ENCODE results near the gene COPS3. TPM values are rescaled to one million over a fixed set of nuclear protein-coding genes. Genes with fewer than 3 reads are reported as not detected.
"Not testable (repeated sequence)": the region's sequence is repeated elsewhere in the genome, so short reads cannot be mapped to it uniquely, and the experiment has no call there.

COPS3 gene
- total RNA-seq, 1 donor from 2014 or later, result 89.2 TPM

DNA sequence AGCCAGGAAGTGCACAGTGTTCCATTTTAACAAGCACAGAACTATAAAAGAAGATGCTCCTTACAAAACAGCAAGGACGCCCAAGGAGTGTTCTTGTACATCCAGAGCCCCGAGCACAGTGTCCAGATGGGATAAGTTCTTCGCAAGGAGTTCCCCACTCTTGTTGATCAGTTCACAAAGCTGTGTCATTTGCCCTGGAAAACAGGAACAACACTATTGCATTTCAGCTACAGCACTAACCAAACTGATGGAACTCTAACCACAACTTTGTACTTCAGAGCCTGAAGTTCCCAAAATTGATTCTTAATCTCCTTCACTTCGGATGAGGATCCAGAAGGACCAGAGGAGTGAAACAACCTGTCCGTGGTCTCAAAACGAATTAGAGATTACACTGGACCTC, 5.1 kb downstream of the COPS3 start:
- Histone ChIP-seq H3K36me3 (ENCODE audit: control insufficient read depth in 3 of 3, insufficient read depth in 3 of 3, low read length in 3 of 3) (peaks cover 13 to 26% (median 19%) of the 10 kb centered on the region in 3 donors), H3K27me3 (ENCODE audit: control insufficient read depth in 3 of 3, insufficient read depth in 3 of 3, low read length in 3 of 3) (no peaks in the 10 kb centered on the region), H3K4me3 (ENCODE audit: low read length in 3 of 3) (no peak overlapping the region), H3K9me3 (ENCODE audit: control insufficient read depth in 3 of 3, low read length in 3 of 3) (no peaks in the 10 kb centered on the region), H3K4me1 (ENCODE audit: control insufficient read depth in 3 of 3, insufficient read depth in 3 of 3, low read length in 3 of 3) (peaks cover 18 to 26% (median 23%) of the 10 kb centered on the region in 3 donors), H3K27ac (ENCODE audit: low read depth, low read length) (no peak overlapping the region), H3K9ac (ENCODE audit: low read depth in 1 of 3, low read length in 3 of 3) (no peak overlapping the region)

- Histone ChIP-seq H3K27me3 (ENCODE audit: control insufficient read depth in 3 of 3, insufficient read depth in 3 of 3, low read length in 3 of 3) (no peaks in the 10 kb centered on the region), H3K36me3 (ENCODE audit: control insufficient read depth in 3 of 3, insufficient read depth in 3 of 3, low read length in 3 of 3) (peaks cover 36 to 60% (median 50%) of the 10 kb centered on the region in 3 donors), H3K9me3 (ENCODE audit: control insufficient read depth in 3 of 3, low read length in 3 of 3) (no peaks in the 10 kb centered on the region), H3K9ac (ENCODE audit: low read depth in 1 of 3, low read length in 3 of 3) (no peak overlapping the region), H3K4me1 (ENCODE audit: control insufficient read depth in 3 of 3, insufficient read depth in 3 of 3, low read length in 3 of 3) (peaks cover 0 to 3% (median 1%) of the 10 kb centered on the region in 3 donors), H3K4me3 (ENCODE audit: low read length in 3 of 3) (no peak overlapping the region), H3K27ac (ENCODE audit: low read depth, low read length) (no peak overlapping the region)
These were observed 10.9 kb downstream of the COPS3 start for GRCh38 chr17:17269926-17270773.

- H3K9me3 ChIP-seq (ENCODE audit: control insufficient read depth in 3 of 3, low read length in 3 of 3), result no peaks in the 10 kb centered on the region
- H3K9ac ChIP-seq (ENCODE audit: low read depth in 1 of 3, low read length in 3 of 3), result no peak overlapping the region
- H3K27ac ChIP-seq (ENCODE audit: low read depth, low read length), result no peak overlapping the region
- no peak overlapping the region for H3K4me3 ChIP-seq (ENCODE audit: low read length in 3 of 3)
- H3K27me3 ChIP-seq (ENCODE audit: control insufficient read depth in 3 of 3, insufficient read depth in 3 of 3, low read length in 3 of 3), result no peaks in the 10 kb centered on the region
- H3K36me3 ChIP-seq (ENCODE audit: control insufficient read depth in 3 of 3, insufficient read depth in 3 of 3, low read length in 3 of 3), result peaks cover 33 to 58% (median 53%) of the 10 kb centered on the region in 3 donors
- H3K4me1 ChIP-seq (ENCODE audit: control insufficient read depth in 3 of 3, insufficient read depth in 3 of 3, low read length in 3 of 3), result no peaks in the 10 kb centered on the region
These were observed 16.6 kb downstream of the COPS3 start for GRCh38 chr17:17264430-17264829.

DNA sequence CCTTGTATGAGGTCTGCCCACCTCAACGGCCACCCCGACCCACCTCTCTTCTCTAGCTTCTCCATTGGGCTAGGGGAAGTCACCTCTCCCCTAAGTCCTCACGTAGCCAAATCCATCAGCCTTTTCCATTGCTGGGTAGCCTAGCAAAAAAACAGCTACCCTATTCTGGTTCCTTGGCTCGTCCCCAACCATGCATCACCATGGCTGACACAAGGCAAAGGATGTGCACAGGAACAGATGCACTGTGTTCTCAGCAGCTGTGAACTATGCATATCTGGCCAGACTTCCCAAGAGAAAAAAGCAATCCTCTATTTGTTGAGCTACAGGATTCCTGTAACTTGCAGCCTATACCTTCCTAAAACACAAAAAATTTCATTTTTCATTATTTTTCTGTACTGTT, 22.0 kb downstream of the COPS3 start:
- no peak overlapping the region for H3K27ac ChIP-seq (ENCODE audit: low read depth, low read length)
- peaks cover 38 to 58% (median 57%) of the 10 kb centered on the region in 3 donors for H3K36me3 ChIP-seq (ENCODE audit: control insufficient read depth in 3 of 3, insufficient read depth in 3 of 3, low read length in 3 of 3)
- no peak overlapping the region for H3K4me3 ChIP-seq (ENCODE audit: low read length in 3 of 3)
- no peaks in the 10 kb centered on the region for H3K4me1 ChIP-seq (ENCODE audit: control insufficient read depth in 3 of 3, insufficient read depth in 3 of 3, low read length in 3 of 3)
- H3K27me3 ChIP-seq (ENCODE audit: control insufficient read depth in 3 of 3, insufficient read depth in 3 of 3, low read length in 3 of 3), result no peaks in the 10 kb centered on the region
- no peak overlapping the region for H3K9ac ChIP-seq (ENCODE audit: low read depth in 1 of 3, low read length in 3 of 3)
- no peaks in the 10 kb centered on the region for H3K9me3 ChIP-seq (ENCODE audit: control insufficient read depth in 3 of 3, low read length in 3 of 3)

GRCh38 chr17:17258011-17258410, 23.0 kb downstream of the COPS3 start:
- no peaks in the 10 kb centered on the region for H3K9me3 ChIP-seq (ENCODE audit: control insufficient read depth in 3 of 3, low read length in 3 of 3)
- H3K36me3 ChIP-seq (ENCODE audit: control insufficient read depth in 3 of 3, insufficient read depth in 3 of 3, low read length in 3 of 3), result peaks cover 44 to 63% (median 62%) of the 10 kb centered on the region in 3 donors
- no peak overlapping the region for H3K27ac ChIP-seq (ENCODE audit: low read depth, low read length)
- no peak overlapping the region for H3K9ac ChIP-seq (ENCODE audit: low read depth in 1 of 3, low read length in 3 of 3)
- H3K27me3 ChIP-seq (ENCODE audit: control insufficient read depth in 3 of 3, insufficient read depth in 3 of 3, low read length in 3 of 3), result no peaks in the 10 kb centered on the region
- no peaks in the 10 kb centered on the region for H3K4me1 ChIP-seq (ENCODE audit: control insufficient read depth in 3 of 3, insufficient read depth in 3 of 3, low read length in 3 of 3)
- no peak overlapping the region for H3K4me3 ChIP-seq (ENCODE audit: low read length in 3 of 3)

DNA sequence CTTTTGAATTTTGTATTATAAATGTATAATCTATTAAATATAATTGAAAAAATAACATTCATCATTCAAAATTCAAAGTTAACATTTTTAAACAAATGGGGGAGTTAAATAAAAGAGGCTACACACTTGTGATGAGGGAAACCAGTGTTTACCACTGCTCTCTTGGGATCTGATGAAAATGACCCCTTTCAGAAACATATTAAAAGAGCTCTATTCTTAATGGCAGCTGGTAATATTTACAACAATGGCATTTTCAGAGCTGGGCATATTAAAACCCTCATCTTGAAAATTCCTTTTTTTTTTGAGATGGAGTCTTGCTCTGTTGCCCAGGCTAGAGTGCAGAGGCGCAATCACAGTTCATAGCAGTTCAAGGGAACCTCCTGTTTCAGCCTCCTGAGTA, 24.7 kb downstream of the COPS3 start:
- H3K27me3 ChIP-seq (ENCODE audit: control insufficient read depth in 3 of 3, insufficient read depth in 3 of 3, low read length in 3 of 3), result no peaks in the 10 kb centered on the region
- H3K27ac ChIP-seq (ENCODE audit: low read depth, low read length), result no peak overlapping the region
- peaks cover 48 to 69% (median 69%) of the 10 kb centered on the region in 3 donors for H3K36me3 ChIP-seq (ENCODE audit: control insufficient read depth in 3 of 3, insufficient read depth in 3 of 3, low read length in 3 of 3)
- no peaks in the 10 kb centered on the region for H3K4me1 ChIP-seq (ENCODE audit: control insufficient read depth in 3 of 3, insufficient read depth in 3 of 3, low read length in 3 of 3)
- no peaks in the 10 kb centered on the region for H3K9me3 ChIP-seq (ENCODE audit: control insufficient read depth in 3 of 3, low read length in 3 of 3)
- H3K9ac ChIP-seq (ENCODE audit: low read depth in 1 of 3, low read length in 3 of 3), result no peak overlapping the region
- no peak overlapping the region for H3K4me3 ChIP-seq (ENCODE audit: low read length in 3 of 3)

- not testable (repeated sequence) for H3K4me1 ChIP-seq (ENCODE audit: control insufficient read depth in 3 of 3, insufficient read depth in 3 of 3, low read length in 3 of 3); H3K27me3 ChIP-seq (ENCODE audit: control insufficient read depth in 3 of 3, insufficient read depth in 3 of 3, low read length in 3 of 3); H3K27ac ChIP-seq (ENCODE audit: low read depth, low read length); H3K9ac ChIP-seq (ENCODE audit: low read depth in 1 of 3, low read length in 3 of 3); H3K9me3 ChIP-seq (ENCODE audit: control insufficient read depth in 3 of 3, low read length in 3 of 3); H3K4me3 ChIP-seq (ENCODE audit: low read length in 3 of 3)
- peaks cover 50 to 66% (median 66%) of the 10 kb centered on the region in 3 donors for H3K36me3 ChIP-seq (ENCODE audit: control insufficient read depth in 3 of 3, insufficient read depth in 3 of 3, low read length in 3 of 3)
These were observed 25.4 kb downstream of the COPS3 start for GRCh38 chr17:17255689-17256088.

GRCh38 chr17:17254036-17254435, 27.0 kb downstream of the COPS3 start:
- H3K4me3 ChIP-seq (ENCODE audit: low read length in 3 of 3), result no peak overlapping the region
- H3K27ac ChIP-seq (ENCODE audit: low read depth, low read length), result no peak overlapping the region
- no peaks in the 10 kb centered on the region for H3K4me1 ChIP-seq (ENCODE audit: control insufficient read depth in 3 of 3, insufficient read depth in 3 of 3, low read length in 3 of 3)
- H3K27me3 ChIP-seq (ENCODE audit: control insufficient read depth in 3 of 3, insufficient read depth in 3 of 3, low read length in 3 of 3), result no peaks in the 10 kb centered on the region
- H3K9me3 ChIP-seq (ENCODE audit: control insufficient read depth in 3 of 3, low read length in 3 of 3), result no peaks in the 10 kb centered on the region
- H3K36me3 ChIP-seq (ENCODE audit: control insufficient read depth in 3 of 3, insufficient read depth in 3 of 3, low read length in 3 of 3), result peaks cover 41 to 59% (median 58%) of the 10 kb centered on the region in 3 donors
- H3K9ac ChIP-seq (ENCODE audit: low read depth in 1 of 3, low read length in 3 of 3), result no peak overlapping the region

- Histone ChIP-seq H3K4me3 (ENCODE audit: low read length in 3 of 3) (no peak overlapping the region), H3K36me3 (ENCODE audit: control insufficient read depth in 3 of 3, insufficient read depth in 3 of 3, low read length in 3 of 3) (peaks cover 43 to 60% (median 59%) of the 10 kb centered on the region in 3 donors), H3K4me1 (ENCODE audit: control insufficient read depth in 3 of 3, insufficient read depth in 3 of 3, low read length in 3 of 3) (no peaks in the 10 kb centered on the region), H3K27ac (ENCODE audit: low read depth, low read length) (no peak overlapping the region), H3K9ac (ENCODE audit: low read depth in 1 of 3, low read length in 3 of 3) (no peak overlapping the region), H3K27me3 (ENCODE audit: control insufficient read depth in 3 of 3, insufficient read depth in 3 of 3, low read length in 3 of 3) (no peaks in the 10 kb centered on the region), H3K9me3 (ENCODE audit: control insufficient read depth in 3 of 3, low read length in 3 of 3) (no peaks in the 10 kb centered on the region)
These were observed 27.6 kb downstream of the COPS3 start for GRCh38 chr17:17253406-17253805.

DNA sequence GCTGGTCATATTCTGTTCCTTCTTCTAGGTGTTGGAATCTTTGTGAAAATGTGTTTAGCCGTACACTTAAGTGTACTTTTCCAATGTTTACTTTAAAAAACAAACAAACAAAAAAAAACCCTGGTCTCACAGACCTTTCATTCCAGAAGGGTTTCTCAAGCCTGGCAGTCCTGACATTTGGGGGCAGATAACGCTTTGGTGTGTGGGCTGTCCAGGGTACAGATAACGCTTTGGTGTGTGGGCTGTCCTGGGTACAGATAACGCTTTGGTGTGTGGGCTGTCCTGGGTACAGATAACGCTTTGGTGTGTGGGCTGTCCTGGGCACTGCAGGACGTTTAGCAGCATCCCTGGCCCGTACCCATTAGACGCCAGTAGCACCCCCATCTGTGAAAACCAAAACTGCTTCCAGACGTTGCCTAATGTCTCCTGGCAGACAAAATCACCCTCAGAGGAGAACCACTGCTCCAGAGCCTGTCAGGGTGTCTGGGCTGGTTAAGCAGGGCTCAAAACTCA, 28.8 kb downstream of the COPS3 start:
- Histone ChIP-seq H3K4me3 (ENCODE audit: low read length in 3 of 3) (no peak overlapping the region), H3K27ac (ENCODE audit: low read depth, low read length) (no peak overlapping the region), H3K27me3 (ENCODE audit: control insufficient read depth in 3 of 3, insufficient read depth in 3 of 3, low read length in 3 of 3) (no peaks in the 10 kb centered on the region)

More for the DNA sequence above, 28.8 kb downstream of the COPS3 start:
- H3K9me3 ChIP-seq (ENCODE audit: control insufficient read depth in 3 of 3, low read length in 3 of 3), result no peaks in the 10 kb centered on the region
- no peak overlapping the region for H3K9ac ChIP-seq (ENCODE audit: low read depth in 1 of 3, low read length in 3 of 3)
- no peaks in the 10 kb centered on the region for H3K4me1 ChIP-seq (ENCODE audit: control insufficient read depth in 3 of 3, insufficient read depth in 3 of 3, low read length in 3 of 3)
- H3K36me3 ChIP-seq (ENCODE audit: control insufficient read depth in 3 of 3, insufficient read depth in 3 of 3, low read length in 3 of 3), result peaks cover 46 to 64% (median 64%) of the 10 kb centered on the region in 3 donors

Measured in skeletal muscle tissue (tissue), 4 donors.